Esophagus squamous epithelium (tissue), 5 donors: ENCODE data around the gene CCDC102A. TPM values are rescaled to one million over a fixed set of nuclear protein-coding genes. Genes with fewer than 3 reads are reported as not detected.

Source experiments
- DNase-seq: peaks from one replicate; lab custom pipeline; 2025; lab: John Stamatoyannopoulos, UW
- H3K27ac ChIP-seq, 4 donors: fragments of 200-600 bp; sonication (generic); one replicate each; pipeline ENCODE4 v1.5.1; 2016 to 2019; ENCODE audit warnings: mild to moderate bottlenecking in 1 of 4
- H3K27me3 ChIP-seq, 4 donors: fragments of 200-600 bp; sonication (generic); 1 replicate in 3 of 4; 2 replicates in 1 of 4; pipeline versions ENCODE4 v1.5.1 to v1.6.0; 2017 to 2021; ENCODE audit warnings: antibody characterized with exemption in 1 of 4
- H3K36me3 ChIP-seq, 3 donors: fragments of 200-600 bp; sonication (generic); one replicate each; pipeline ENCODE4 v1.5.1; 2016 to 2019
- H3K4me1 ChIP-seq, 3 donors: fragments of 200-600 bp; sonication (generic); one replicate each; pipeline ENCODE4 v1.5.1; 2017 to 2019
- H3K4me3 ChIP-seq, 4 donors: fragments of 200-600 bp; sonication (generic); 1 replicate in 3 of 4; 2 replicates in 1 of 4; pipeline ENCODE4 v1.5.1; 2016 to 2019; ENCODE audit warnings: mild to moderate bottlenecking in 2 of 4, moderate library complexity in 1 of 4
- H3K9me3 ChIP-seq, 3 donors: fragments of 200-600 bp; sonication (generic); one replicate each; pipeline ENCODE4 v1.5.1; 2016 to 2019
- CTCF ChIP-seq, 6 experiments: fragments of 450-650 bp in 4 of 6; fragments of 200-600 bp in 2 of 6; sonication (generic) in 2 of 6; IDR thresholded peaks; one replicate each; pipeline ENCODE4 v1.5.1; 2016 to 2019; ENCODE audit warnings: antibody characterized with exemption in 6 of 6, mild to moderate bottlenecking in 4 of 6, moderate library complexity in 4 of 6
- POLR2A ChIP-seq, 4 donors: fragments of 450-650 bp; IDR thresholded peaks; one replicate each; pipeline ENCODE4 v1.6.1; 2017; ENCODE audit warnings: antibody characterized with exemption in 4 of 4, mild to moderate bottlenecking in 4 of 4, moderate library complexity in 3 of 4
- WGBS, 2 donors: methylation state at CpG; one replicate each; pipeline ENCODE4 v1.1.5; 2018; 5-methylcytosine and 5-hydroxymethylcytosine counted together
- intact Hi-C: fragments of 100-400 bp; cut with DNase I; formaldehyde crosslinking; loops from one replicate; pipeline ENCODE4 v1.15.0; 2022
- total RNA-seq, 4 donors: library from RNA; depleted of rRNA; stranded (reverse); fragments of >200 nt; gene quantifications; one replicate each; pipeline ENCODE4 v1.1.0, GENCODE V29; 2016
- donor health status: DM: yes; HTN: yes; CAD: no.

The CCDC102A gene
- total RNA-seq, 4 donors from 2014 or later = 3.5 to 10.9 (median 6.9) TPM

- TF ChIP-seq POLR2A (IDR thresholded peaks at IDR 0.05) = no peak
- TF ChIP-seq CTCF (IDR thresholded peaks at IDR 0.05) = no peak
- WGBS, 2 donors = 72 to 84% methylated on average over 7 to 8 of the region's 12 CpGs
Measured at GRCh38 chr16:57509231-57509923, 27.0 kb downstream of the CCDC102A start.

GRCh38 chr16:57508035-57508425 is 28.3 kb downstream of the CCDC102A start:
- Histone ChIP-seq H3K4me3 (no peak overlapping the region), H3K27ac (no peak overlapping the region), H3K4me1 (no peaks in the 10 kb centered on the region), H3K36me3 (peaks cover 0 to 14% (median 0%) of the 10 kb centered on the region in 3 donors), H3K27me3 (peaks cover 0 to 5% (median 0%) of the 10 kb centered on the region in 4 donors), H3K9me3 (no peaks in the 10 kb centered on the region)
- intact Hi-C loops = no loop called here
- 92% methylated on average over 2 of the region's 3 CpGs; no CpG with 5 or more reads in 1 of the 2 donors for WGBS, 2 donors
- no peak for DNase-seq
- TF ChIP-seq POLR2A (IDR thresholded peaks at IDR 0.05) = no peak
- TF ChIP-seq CTCF (IDR thresholded peaks at IDR 0.05) = no peak

More at GRCh38 chr16:57509231-57509923, 27.0 kb downstream of the CCDC102A start:
- H3K4me3 ChIP-seq = no peak overlapping the region
- no peak overlapping the region for H3K27ac ChIP-seq
- H3K4me1 ChIP-seq = peaks cover 0 to 2% (median 0%) of the 10 kb centered on the region in 3 donors
- intact Hi-C loops = no loop called here
- peaks cover 0 to 5% (median 0%) of the 10 kb centered on the region in 4 donors for H3K27me3 ChIP-seq
- H3K9me3 ChIP-seq = no peaks in the 10 kb centered on the region
- H3K36me3 ChIP-seq = peaks cover 0 to 28% (median 0%) of the 10 kb centered on the region in 3 donors
- no peak for DNase-seq

GRCh38 chr16:57507136-57508034 is 29.0 kb downstream of the CCDC102A start:
- TF ChIP-seq POLR2A (IDR thresholded peaks at IDR 0.05) (no peak), CTCF (IDR thresholded peaks at IDR 0.05) (no peak)
- no peaks in the 10 kb centered on the region for H3K4me1 ChIP-seq
- no peaks in the 10 kb centered on the region for H3K9me3 ChIP-seq
- peaks cover 0 to 5% (median 0%) of the 10 kb centered on the region in 4 donors for H3K27me3 ChIP-seq
- H3K4me3 ChIP-seq = no peak overlapping the region
- WGBS, 2 donors = 72 to 82% methylated on average over 4 of the region's 13 CpGs
- no peak for DNase-seq
- intact Hi-C loops = no loop called here
- H3K27ac ChIP-seq = no peak overlapping the region
- H3K36me3 ChIP-seq = peaks cover 0 to 8% (median 0%) of the 10 kb centered on the region in 3 donors

GRCh38 chr16:57505169-57505568 is 31.2 kb downstream of the CCDC102A start:
- intact Hi-C loops = no loop called here
- WGBS, 2 donors = 60 to 75% methylated on average over 5 to 6 of the region's 6 CpGs
- no peak for DNase-seq
- Histone ChIP-seq H3K4me3 (no peak overlapping the region), H3K36me3 (no peaks in the 10 kb centered on the region), H3K27me3 (peaks cover 0 to 5% (median 0%) of the 10 kb centered on the region in 4 donors), H3K4me1 (no peaks in the 10 kb centered on the region), H3K27ac (no peak overlapping the region), H3K9me3 (no peaks in the 10 kb centered on the region)
- TF ChIP-seq POLR2A (IDR thresholded peaks at IDR 0.05) = no peak
- no peak for TF ChIP-seq CTCF (IDR thresholded peaks at IDR 0.05)
